ENCODE measurements around the gene USP40. TPM values are rescaled to one million over a fixed set of nuclear protein-coding genes. Genes with fewer than 3 reads are reported as not detected.

The USP40 gene
- total and polyA plus RNA-seq, 2 donors: 16.1 to 26.7 TPM

- 95% methylated on average over 5 of the region's 5 CpGs for WGBS
- peak overlapping the region in 1 of 2 donors; percentile 54 for H3K27ac ChIP-seq (ENCODE audit: low read depth in 1 of 2, low read length in 1 of 2)
- no peak for DNase-seq (ENCODE audit: low read depth in 6 of 9, low spot score in 9 of 9)
Observed at GRCh38 chr2:233482616-233483015, 84.0 kb downstream of the USP40 start.

DNA sequence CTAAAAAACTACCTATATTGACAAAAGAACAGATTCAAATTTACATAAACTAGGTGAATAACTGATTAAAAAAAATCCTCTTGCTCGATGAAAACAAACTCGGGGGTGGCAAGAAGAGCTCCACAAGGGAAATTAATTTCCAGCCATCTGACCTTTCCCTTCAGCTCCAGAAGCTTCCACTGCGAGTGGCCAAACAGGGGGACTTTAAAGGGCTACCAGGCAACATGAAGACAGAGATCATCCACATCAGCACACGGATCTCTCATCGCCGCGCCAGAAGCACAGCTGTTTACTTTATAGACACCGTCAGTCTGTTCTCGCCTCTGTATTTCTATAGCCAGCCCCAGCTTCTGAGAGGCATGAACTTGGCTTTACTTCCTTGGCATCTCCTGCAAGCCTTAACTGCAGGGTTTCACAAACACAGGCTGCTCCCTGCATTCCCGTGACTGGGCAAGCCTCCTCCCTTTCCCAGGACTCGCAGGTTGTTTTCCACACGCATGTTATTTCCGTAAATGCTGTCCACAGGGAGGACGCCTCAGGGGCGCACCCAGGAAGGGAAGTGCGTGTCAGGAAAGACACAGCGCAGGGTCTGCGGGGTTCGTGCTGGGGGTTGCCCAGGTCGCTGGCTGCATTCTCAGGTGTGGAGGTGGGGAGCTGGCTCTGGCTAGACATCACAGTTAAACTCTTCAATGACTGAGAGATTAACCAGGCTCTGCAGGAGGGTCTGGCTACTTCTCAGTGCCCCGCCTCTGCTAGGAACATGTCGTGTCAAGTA lies 85.0 kb downstream of the USP40 start:
- WGBS: 94% methylated on average over 22 of the region's 22 CpGs
- peak overlapping the region; percentile 20 to 37 for H3K27ac ChIP-seq (ENCODE audit: low read depth in 1 of 2, low read length in 1 of 2)
- DNase-seq (ENCODE audit: low read depth in 6 of 9, low spot score in 9 of 9): no peak

More at GRCh38 chr2:233482616-233483015, 84.0 kb downstream of the USP40 start:
- Histone ChIP-seq H3K27me3 (ENCODE audit: control insufficient read depth in 2 of 2, insufficient read depth in 1 of 2, low read length in 1 of 2) (no peaks in the 10 kb centered on the region), H3K4me1 (ENCODE audit: control insufficient read depth in 2 of 2, insufficient read depth in 2 of 2, low read length in 2 of 2) (peaks cover 0 to 14% of the 10 kb centered on the region in 2 donors), H3K36me3 (ENCODE audit: control insufficient read depth in 2 of 2, insufficient read depth in 2 of 2, low read length in 1 of 2) (peaks cover 19 to 30% of the 10 kb centered on the region in 2 donors), H3K4me3 (ENCODE audit: low read length in 2 of 2) (no peak overlapping the region), H3K9me3 (ENCODE audit: control insufficient read depth in 2 of 2, insufficient read depth in 1 of 2, low read length in 1 of 2) (no peaks in the 10 kb centered on the region)

DNA sequence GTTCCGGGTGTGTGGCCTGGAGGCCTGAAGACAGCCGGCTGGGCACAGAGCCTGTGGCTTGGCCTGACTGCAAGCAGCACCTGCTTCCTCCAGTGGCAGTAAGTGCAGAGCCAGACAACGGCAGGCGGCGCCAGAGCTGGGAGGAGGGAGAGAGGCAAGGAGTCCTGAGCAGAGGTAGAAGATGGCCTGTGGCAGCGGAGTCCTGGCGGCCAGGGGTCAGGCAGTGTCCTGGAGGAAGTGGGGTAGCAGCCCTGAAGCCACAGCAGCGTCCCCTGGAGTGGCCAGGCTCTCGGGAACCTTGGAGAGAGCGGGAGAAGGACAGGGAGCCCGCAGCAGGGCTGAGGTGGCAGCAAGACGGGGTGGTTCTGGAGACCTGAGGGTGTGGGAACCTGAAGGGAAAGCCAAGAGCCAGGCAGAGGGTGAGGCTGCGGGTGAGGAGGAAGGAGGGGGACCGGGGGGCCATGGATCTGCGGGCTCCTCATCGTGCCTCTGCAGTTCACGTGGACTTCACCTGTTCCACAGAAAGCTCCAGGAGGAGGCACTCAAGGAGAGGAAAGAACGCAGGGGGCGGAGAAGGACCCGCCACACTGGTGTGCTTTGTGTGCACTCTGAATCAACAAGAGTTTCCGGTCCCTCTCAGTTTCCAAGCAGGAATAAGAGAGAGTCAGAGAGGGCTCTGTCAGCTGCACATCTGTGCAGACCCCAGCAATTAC lies 85.9 kb downstream of the USP40 start:
- H3K27ac ChIP-seq (ENCODE audit: low read depth in 1 of 2, low read length in 1 of 2): no peak overlapping the region
- H3K36me3 ChIP-seq (ENCODE audit: control insufficient read depth in 2 of 2, insufficient read depth in 2 of 2, low read length in 1 of 2): peaks cover 22 to 43% of the 10 kb centered on the region in 2 donors
- H3K4me3 ChIP-seq (ENCODE audit: low read length in 2 of 2): no peak overlapping the region
- no peaks in the 10 kb centered on the region for H3K9me3 ChIP-seq (ENCODE audit: control insufficient read depth in 2 of 2, insufficient read depth in 1 of 2, low read length in 1 of 2)
- DNase-seq (ENCODE audit: low read depth in 6 of 9, low spot score in 9 of 9): no peak
- peaks cover 0 to 1% of the 10 kb centered on the region in 2 donors for H3K4me1 ChIP-seq (ENCODE audit: control insufficient read depth in 2 of 2, insufficient read depth in 2 of 2, low read length in 2 of 2)
- no peaks in the 10 kb centered on the region for H3K27me3 ChIP-seq (ENCODE audit: control insufficient read depth in 2 of 2, insufficient read depth in 1 of 2, low read length in 1 of 2)
- WGBS: 94% methylated on average over 21 of the region's 21 CpGs

More for the DNA sequence above, 85.0 kb downstream of the USP40 start:
- peaks cover 21 to 38% of the 10 kb centered on the region in 2 donors for H3K36me3 ChIP-seq (ENCODE audit: control insufficient read depth in 2 of 2, insufficient read depth in 2 of 2, low read length in 1 of 2)
- H3K4me1 ChIP-seq (ENCODE audit: control insufficient read depth in 2 of 2, insufficient read depth in 2 of 2, low read length in 2 of 2): peaks cover 0 to 10% of the 10 kb centered on the region in 2 donors
- H3K4me3 ChIP-seq (ENCODE audit: low read length in 2 of 2): no peak overlapping the region
- no peaks in the 10 kb centered on the region for H3K9me3 ChIP-seq (ENCODE audit: control insufficient read depth in 2 of 2, insufficient read depth in 1 of 2, low read length in 1 of 2)
- no peaks in the 10 kb centered on the region for H3K27me3 ChIP-seq (ENCODE audit: control insufficient read depth in 2 of 2, insufficient read depth in 1 of 2, low read length in 1 of 2)

GRCh38 chr2:233479616-233480489 lies 86.7 kb downstream of the USP40 start:
- Histone ChIP-seq H3K4me3 (ENCODE audit: low read length in 2 of 2) (no peak overlapping the region), H3K9me3 (ENCODE audit: control insufficient read depth in 2 of 2, insufficient read depth in 1 of 2, low read length in 1 of 2) (no peaks in the 10 kb centered on the region), H3K4me1 (ENCODE audit: control insufficient read depth in 2 of 2, insufficient read depth in 2 of 2, low read length in 2 of 2) (no peaks in the 10 kb centered on the region), H3K27me3 (ENCODE audit: control insufficient read depth in 2 of 2, insufficient read depth in 1 of 2, low read length in 1 of 2) (no peaks in the 10 kb centered on the region), H3K27ac (ENCODE audit: low read depth in 1 of 2, low read length in 1 of 2) (no peak overlapping the region), H3K36me3 (ENCODE audit: control insufficient read depth in 2 of 2, insufficient read depth in 2 of 2, low read length in 1 of 2) (peaks cover 24 to 44% of the 10 kb centered on the region in 2 donors)
- no peak for DNase-seq (ENCODE audit: low read depth in 6 of 9, low spot score in 9 of 9)
- 96% methylated on average over 27 of the region's 27 CpGs for WGBS

DNA sequence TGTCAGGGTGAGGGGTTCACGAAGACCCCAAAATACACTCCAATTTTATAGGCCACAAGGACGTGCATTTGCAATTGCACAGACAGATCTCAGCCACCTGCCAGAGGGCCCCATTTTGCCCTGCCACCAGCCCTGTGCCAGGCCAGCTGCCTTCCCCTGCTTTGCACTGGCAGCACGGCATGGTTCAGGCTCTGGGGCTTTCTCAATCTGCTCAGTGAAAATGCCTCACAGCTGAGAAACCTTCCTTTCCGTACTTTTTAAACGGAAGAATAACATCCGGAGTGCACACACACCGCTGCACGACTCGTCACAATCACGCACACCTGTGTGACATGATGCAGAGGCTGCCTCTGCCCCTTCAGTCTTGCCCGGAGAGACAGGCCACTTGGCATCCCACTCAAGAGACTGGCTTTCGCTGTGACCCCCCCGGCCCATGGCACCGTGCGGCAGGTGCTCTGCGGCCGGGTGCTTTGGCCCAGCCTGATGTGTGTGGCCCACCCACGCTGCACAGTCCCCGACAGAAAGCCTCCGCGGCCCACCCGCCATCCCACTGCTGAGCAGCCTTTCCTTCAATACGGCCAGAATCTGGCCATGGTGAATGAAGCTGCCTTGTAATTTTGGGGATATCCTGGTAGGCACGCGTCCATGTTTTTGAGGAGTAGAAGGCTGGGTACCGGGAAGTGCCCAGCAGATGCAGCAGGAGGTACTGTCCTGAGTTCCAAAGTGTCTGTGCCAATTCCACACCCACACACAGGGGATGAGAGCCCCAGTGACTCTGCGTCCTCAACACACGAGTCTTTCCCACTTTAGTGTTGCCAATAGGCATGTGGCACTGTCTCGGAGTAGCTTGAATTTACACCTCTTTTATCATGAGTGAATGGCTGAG lies 88.8 kb downstream of the USP40 start:
- H3K4me3 ChIP-seq (ENCODE audit: low read length in 2 of 2): no peak overlapping the region
- DNase-seq (ENCODE audit: low read depth in 6 of 9, low spot score in 9 of 9): no peak
- WGBS: 94% methylated on average over 29 of the region's 29 CpGs
- peaks cover 18 to 44% of the 10 kb centered on the region in 2 donors for H3K36me3 ChIP-seq (ENCODE audit: control insufficient read depth in 2 of 2, insufficient read depth in 2 of 2, low read length in 1 of 2)
- no peaks in the 10 kb centered on the region for H3K9me3 ChIP-seq (ENCODE audit: control insufficient read depth in 2 of 2, insufficient read depth in 1 of 2, low read length in 1 of 2)
- no peaks in the 10 kb centered on the region for H3K27me3 ChIP-seq (ENCODE audit: control insufficient read depth in 2 of 2, insufficient read depth in 1 of 2, low read length in 1 of 2)
- no peak overlapping the region for H3K27ac ChIP-seq (ENCODE audit: low read depth in 1 of 2, low read length in 1 of 2)
- no peaks in the 10 kb centered on the region for H3K4me1 ChIP-seq (ENCODE audit: control insufficient read depth in 2 of 2, insufficient read depth in 2 of 2, low read length in 2 of 2)

- peaks cover 18 to 43% of the 10 kb centered on the region in 2 donors for H3K36me3 ChIP-seq (ENCODE audit: control insufficient read depth in 2 of 2, insufficient read depth in 2 of 2, low read length in 1 of 2)
- no peak overlapping the region for H3K27ac ChIP-seq (ENCODE audit: low read depth in 1 of 2, low read length in 1 of 2)
- no peaks in the 10 kb centered on the region for H3K27me3 ChIP-seq (ENCODE audit: control insufficient read depth in 2 of 2, insufficient read depth in 1 of 2, low read length in 1 of 2)
- WGBS: 98% methylated on average over 45 of the region's 45 CpGs
- H3K9me3 ChIP-seq (ENCODE audit: control insufficient read depth in 2 of 2, insufficient read depth in 1 of 2, low read length in 1 of 2): no peaks in the 10 kb centered on the region
- no peak overlapping the region for H3K4me3 ChIP-seq (ENCODE audit: low read length in 2 of 2)
- no peaks in the 10 kb centered on the region for H3K4me1 ChIP-seq (ENCODE audit: control insufficient read depth in 2 of 2, insufficient read depth in 2 of 2, low read length in 2 of 2)
- no peak for DNase-seq (ENCODE audit: low read depth in 6 of 9, low spot score in 9 of 9)
Observed at GRCh38 chr2:233476651-233477547, 89.7 kb downstream of the USP40 start.

DNA sequence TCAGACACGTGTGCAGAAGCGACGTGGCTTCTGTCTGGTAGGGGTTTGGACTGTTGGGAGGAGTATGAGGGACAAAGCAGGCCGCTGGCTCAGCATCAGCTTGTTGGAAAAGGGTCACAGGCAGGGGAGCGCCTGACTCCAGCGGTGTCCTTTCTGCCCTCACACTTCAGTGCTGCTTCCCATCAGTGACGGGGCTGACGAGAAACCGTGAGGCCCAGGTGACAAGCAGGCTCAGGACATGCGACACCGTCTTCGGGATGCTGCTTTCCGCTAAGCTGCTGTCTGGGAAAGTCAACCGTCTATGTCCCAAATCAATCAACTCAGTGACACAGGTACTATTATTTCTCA lies 90.5 kb downstream of the USP40 start:
- peaks cover 17 to 42% of the 10 kb centered on the region in 2 donors for H3K36me3 ChIP-seq (ENCODE audit: control insufficient read depth in 2 of 2, insufficient read depth in 2 of 2, low read length in 1 of 2)
- 94% methylated on average over 14 of the region's 14 CpGs for WGBS
- no peak overlapping the region for H3K4me3 ChIP-seq (ENCODE audit: low read length in 2 of 2)
- no peaks in the 10 kb centered on the region for H3K9me3 ChIP-seq (ENCODE audit: control insufficient read depth in 2 of 2, insufficient read depth in 1 of 2, low read length in 1 of 2)
- H3K4me1 ChIP-seq (ENCODE audit: control insufficient read depth in 2 of 2, insufficient read depth in 2 of 2, low read length in 2 of 2): no peaks in the 10 kb centered on the region
- peak overlapping the region in 1 of 2 donors; percentile 17 for H3K27ac ChIP-seq (ENCODE audit: low read depth in 1 of 2, low read length in 1 of 2)
- no peaks in the 10 kb centered on the region for H3K27me3 ChIP-seq (ENCODE audit: control insufficient read depth in 2 of 2, insufficient read depth in 1 of 2, low read length in 1 of 2)
- no peak for DNase-seq (ENCODE audit: low read depth in 6 of 9, low spot score in 9 of 9)
